GM12878 (cell line): ENCODE results near the gene MTCL3.

ENCODE experiments used
- MTA2 ChIP-seq: fragments of 450-650 bp; IDR thresholded peaks from 2 replicates; pipeline ENCODE4 v1.6.1; 2016; ENCODE audit warnings: low read depth, mild to moderate bottlenecking, moderate library complexity
- POLR2AphosphoS5 ChIP-seq: IDR thresholded peaks from 2 replicates; pipeline ENCODE4 v1.6.1; 2011; ENCODE audit warnings: mild to moderate bottlenecking, low read length, inconsistent platforms
- STAT1 ChIP-seq: fragments of 450-650 bp; conservative IDR thresholded peaks from 2 replicates; pipeline ENCODE4 v1.6.1; 2014; ENCODE audit warnings: antibody characterized with exemption, mild to moderate bottlenecking
- TF ChIP-seq, protein P1 (sequence below): IDR thresholded peaks from 2 replicates; pipeline ENCODE4 v1.6.1; 2011; ENCODE audit warnings: borderline replicate concordance, low read depth, mild to moderate bottlenecking, moderate library complexity, mixed read lengths, low read length; ENCODE audit not compliant: insufficient read depth; ENCODE audit errors: extremely low read length

DNA sequence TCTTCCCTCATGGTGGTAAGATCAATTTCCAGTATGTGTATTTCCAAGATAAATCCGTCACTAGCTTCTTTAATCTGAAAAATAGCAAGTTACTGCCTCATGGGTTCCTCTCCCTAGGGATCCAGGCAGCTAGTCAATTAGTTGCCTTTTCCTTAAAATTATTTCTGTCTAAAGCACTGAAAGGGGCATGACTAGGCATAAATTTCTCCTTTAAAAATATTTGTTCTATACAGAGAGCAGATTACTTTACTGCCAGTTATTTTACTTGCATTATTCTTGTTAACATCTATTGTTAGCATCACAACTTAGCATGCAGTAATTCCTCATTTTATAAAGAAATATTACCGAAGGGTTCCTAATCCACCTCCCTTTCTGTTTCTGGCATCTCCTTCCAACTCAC is 1.4 kb downstream of the MTCL3 start:
- TF ChIP-seq POLR2AphosphoS5 (no peak), STAT1 (no peak), MTA2 (no peak)
- TF ChIP-seq, protein P1, sequence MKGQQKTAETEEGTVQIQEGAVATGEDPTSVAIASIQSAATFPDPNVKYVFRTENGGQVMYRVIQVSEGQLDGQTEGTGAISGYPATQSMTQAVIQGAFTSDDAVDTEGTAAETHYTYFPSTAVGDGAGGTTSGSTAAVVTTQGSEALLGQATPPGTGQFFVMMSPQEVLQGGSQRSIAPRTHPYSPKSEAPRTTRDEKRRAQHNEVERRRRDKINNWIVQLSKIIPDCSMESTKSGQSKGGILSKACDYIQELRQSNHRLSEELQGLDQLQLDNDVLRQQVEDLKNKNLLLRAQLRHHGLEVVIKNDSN, result no peak
